Stimulated activated CD8-positive, alpha-beta memory T cell treated with anti-CD3 and anti-CD28 coated beads, Interleukin-7, amount 100 ng/mL, for 4 hours (primary cell): ENCODE measurements around the gene RFX1.
"Not testable (repeated sequence)": the region's sequence is repeated elsewhere in the genome, so short reads cannot be mapped to it uniquely, and the experiment has no call there.

ENCODE experiments used
- DNase-seq, 2 donors: peaks; one replicate each; pipeline ENCODE4 v3.0.0-alpha.2; 2020; ENCODE audit warnings: low read depth in 2 of 2

RFX1 gene

DNA sequence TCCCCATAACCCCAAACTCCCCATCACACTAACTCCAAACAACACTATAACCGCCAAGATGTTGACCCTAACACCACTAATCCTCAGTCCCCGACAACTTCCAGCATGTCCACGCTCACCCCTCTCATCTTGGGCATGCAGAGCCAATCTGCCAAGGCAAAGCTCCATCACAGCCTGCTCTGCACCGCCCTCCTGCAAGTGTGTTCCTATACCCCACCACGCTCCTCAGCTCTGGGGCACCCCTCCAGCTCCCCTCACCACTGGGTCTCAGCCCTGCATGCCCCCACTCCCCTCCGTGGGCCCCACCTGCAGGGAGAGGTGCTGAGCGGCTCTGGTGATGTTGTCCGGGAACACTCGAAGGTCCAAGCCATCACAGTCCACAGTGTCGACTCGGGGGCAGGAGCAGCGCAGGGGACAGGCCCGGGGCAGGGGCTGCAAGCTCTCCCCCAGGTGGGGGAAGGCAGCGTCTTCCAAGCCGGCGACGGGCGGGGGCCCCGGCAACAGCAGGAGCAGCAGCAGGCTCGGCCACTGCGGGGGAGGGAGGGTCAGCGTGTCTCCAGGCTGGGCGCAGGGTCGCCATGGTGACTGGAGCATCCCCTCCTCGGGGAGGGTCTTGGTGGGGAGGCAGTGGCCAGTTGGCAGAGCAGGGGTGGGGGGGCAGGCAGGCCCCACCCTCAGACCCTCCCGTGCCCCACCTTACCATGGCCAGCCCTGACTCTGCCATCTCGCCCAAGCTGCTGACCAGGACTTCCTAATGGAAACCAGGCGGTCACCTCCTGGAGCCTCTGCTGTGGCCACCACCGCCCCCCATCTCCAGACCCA lies 68.4 kb downstream of the RFX1 start:
- DNase-seq: no peak

DNA sequence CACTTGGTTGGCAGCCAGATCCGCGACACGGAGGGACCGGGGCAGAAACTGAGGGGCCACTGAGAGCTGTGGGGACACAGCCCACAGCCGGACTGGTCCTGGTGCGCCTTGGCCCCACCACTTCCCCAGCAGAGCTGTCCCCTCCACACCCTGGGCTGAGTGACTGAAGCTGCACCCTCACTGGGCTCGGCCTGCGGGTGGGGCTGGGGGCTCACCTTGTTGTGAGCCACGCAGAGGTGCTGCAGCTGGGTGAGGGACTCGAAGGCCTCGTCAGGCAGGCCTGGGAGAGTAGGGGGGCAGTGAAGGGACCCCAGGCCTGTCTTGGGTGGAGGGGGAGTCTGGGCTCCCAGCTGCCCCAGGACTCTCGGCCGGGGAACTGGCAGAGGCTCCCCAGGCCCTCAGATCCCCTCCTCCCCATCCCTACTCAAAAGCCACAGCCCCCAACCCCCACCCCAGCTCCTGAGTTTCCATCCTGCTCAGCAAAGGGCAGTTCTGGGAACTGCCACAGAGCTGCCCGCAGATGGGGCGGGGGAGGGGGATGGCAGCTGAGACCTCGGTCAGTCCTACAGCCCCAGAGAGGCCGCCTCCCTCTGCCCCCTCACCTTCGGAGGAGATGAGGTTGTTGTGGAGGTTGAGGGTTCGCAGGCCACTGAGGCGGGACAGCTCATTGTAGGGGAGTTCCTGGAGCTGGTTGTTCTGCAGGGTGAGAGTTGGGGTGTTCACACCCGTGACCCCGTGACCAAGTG lies 70.2 kb downstream of the RFX1 start:
- no peak for DNase-seq

DNA sequence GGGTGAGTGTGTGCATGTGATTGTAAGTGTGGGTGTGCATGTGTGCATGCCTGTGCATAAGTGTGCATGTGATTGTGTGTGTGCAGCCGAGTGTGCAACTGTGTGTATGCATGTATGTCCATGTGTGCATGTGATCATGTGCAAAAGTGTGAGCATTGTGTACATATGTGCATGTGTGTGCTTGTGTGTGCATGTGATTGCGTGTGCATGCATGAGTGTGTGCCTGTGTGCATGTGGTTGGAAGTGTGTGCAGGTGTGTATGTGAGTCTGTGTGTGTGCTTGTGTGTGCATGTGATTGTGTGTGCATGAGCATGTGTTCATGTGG lies 71.4 kb downstream of the RFX1 start:
- no peak for DNase-seq

DNA sequence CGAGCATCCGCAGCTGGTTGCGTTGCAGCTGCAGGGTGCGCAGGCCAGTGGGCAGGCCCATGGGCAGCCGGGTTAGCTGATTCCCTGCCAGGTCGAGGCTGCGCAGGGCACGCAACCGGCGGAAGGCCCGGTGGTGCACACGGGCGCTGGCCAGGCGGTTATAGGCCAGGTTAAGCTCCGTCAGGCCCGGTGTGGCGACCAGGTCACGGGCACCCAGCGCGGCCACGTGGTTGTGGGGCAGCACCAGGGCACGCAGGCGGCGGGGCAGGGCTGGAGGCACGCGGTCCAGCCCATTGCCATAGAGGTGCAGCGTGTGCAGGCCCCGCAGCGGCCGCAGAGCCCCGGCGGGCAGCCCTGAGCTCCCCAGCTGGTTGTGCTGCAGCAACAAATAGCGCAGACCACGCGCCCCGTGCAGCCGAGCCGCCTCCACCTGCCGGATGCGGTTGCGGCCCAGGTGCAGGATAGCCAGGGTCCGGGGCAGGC lies 73.2 kb downstream of the RFX1 start:
- no peak for DNase-seq

DNA sequence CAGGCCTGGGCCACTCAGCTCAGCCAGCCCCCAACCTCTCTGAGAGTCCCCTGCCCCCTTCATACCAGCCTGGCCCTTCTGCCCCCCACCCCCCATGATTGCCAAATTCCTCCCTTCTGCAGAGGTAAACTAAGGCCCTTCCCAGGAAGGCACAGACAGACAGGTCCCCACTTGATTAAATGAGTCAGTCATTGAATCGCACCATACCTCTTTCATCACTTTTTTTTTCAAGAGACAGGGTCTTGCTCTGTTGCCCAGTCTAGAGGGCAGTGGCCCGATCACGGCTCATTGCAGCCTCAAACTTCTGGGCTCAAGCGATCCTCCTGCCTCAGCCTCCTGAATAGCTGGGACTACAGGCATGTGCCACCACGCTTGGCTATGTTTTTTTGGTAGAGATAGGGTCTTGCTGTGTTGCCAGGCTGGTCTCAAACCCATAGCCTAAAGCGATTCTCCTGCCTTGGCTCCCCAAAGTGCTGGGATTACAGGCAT lies 73.9 kb downstream of the RFX1 start:
- DNase-seq: no peak

DNA sequence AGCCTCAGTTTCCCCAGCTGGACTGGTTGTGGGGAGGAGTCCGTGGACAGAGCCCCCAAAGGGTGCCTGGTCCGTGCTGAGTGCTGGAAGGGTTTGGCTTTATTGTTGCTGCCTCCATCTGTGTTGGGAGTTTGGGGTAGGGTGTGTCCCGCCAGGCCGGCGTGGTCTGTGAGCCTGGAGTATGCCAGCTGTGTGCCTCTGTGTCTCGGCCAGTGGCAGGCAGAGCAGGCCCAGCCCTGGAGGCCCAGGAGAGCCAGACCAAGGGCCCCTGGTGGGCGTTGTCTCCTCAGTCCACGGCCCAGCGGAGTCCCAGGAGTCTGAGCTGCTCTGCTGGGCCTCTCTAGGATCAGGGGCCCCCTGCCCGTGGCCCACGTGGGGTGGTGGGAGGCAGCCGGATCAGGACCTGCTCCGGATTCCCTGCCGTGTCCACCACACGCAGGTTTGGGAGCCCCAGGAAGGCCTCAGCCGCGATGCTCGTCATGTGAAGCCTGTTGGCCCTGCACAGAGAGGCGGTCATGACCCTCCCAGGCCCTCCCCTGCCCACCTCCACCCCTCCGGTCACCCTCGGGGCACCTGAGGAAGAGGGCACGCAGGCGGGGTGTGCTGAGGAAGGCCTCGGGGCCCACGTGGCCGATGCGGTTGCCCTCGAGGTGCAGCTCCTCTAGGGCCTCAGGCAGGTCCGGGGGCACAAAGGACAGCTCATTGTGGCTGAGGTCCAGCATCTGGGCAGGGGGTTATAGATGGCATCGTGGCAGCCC lies 74.5 kb downstream of the RFX1 start:
- DNase-seq: no peak

DNA sequence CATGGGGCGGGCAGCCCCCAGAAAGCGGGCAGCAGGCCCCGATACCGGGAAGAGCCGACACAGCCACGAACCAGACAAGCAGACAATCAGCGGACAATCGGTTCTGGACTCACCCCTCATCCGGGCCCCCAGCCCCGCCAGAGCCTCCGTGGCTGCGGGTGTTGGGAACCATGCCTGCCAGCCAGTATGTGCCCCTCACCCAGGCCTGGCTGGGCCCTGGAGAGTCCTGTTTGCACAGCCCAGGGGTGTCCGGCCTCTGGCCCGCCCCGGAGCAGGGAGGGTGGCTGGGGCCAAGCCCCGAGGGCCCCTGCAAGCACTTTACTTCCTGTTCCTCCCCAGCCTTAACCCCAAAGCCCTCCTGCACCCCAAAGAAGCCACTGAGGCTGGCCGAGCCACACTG lies 75.7 kb downstream of the RFX1 start:
- no peak for DNase-seq

DNA sequence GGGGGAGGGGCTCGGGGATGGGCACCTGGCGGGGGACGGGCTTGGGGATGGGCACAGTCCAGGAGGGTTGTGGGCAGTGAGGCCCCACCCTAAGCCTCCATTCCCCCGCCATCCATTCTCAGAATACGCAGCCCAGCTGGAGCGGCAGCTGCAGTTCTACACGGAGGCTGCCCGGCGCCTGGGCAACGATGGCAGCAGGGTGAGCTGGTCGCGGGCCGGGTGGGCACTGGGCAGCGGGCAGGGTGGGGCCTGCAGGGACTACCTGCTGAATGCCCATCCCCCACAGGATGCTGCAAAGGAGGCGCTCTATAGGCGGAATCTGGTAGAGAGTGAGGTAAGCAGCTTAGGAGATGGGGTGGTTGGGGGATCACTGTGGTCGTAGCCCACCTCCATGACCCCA lies 76.2 kb downstream of the RFX1 start:
- no peak for DNase-seq

DNA sequence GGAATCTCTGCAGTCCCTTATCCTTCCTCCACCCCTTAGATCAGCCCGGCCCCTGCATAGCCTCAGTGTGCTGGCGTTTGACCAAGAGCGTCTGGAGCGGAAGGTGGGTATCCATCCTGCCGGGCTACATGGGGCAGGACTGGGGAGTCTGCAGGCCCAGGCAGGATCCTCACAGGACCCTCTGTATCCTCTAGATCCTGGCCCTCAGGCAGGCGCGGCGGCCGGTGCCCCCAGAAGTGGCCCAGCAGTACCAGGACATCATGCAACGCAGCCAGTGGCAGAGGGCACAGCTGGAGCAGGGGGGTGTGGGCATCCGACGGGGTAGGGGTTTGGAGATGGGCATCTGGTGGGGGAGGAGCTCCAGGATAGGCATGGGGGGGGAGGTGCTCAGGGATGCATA lies 76.8 kb downstream of the RFX1 start:
- no peak for DNase-seq

DNA sequence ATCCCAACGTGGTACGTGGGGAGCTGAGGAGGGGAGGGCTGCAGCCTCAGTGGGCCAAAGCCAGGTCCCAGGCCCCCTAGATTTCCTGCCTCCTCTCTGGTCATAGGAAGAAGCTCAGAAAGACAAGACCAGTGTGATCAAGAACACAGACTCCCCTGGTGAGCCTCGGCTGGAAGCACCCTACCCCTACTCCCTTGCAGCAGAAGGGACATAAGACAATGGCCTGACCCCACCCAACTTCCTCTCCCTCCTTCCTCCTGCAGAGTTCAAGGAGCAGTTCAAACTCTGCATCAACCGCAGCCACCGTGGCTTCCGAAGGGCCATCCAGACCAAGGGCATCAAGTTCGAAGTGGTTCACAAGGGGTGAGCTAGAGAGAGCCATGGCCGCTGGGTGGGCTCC lies 79.4 kb downstream of the RFX1 start:
- DNase-seq: no peak

DNA sequence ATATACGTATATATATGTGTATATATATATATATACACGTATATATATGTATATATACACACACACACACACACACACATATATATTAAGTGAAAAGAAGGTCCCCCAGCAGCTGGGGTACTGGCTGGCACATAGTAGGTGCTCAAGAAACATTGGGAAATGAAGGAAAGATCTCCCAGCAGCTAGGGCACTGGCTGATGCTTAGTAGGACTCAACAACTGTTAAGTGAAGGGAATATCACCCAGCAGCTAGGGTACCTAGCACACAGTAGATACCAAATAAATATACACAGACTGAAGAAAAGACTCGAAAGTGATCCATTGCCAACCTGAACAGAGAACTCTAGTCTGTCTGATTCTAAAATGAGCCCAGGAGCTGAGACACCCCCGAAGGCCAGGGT lies 80.1 kb downstream of the RFX1 start:
- DNase-seq: no peak

DNA sequence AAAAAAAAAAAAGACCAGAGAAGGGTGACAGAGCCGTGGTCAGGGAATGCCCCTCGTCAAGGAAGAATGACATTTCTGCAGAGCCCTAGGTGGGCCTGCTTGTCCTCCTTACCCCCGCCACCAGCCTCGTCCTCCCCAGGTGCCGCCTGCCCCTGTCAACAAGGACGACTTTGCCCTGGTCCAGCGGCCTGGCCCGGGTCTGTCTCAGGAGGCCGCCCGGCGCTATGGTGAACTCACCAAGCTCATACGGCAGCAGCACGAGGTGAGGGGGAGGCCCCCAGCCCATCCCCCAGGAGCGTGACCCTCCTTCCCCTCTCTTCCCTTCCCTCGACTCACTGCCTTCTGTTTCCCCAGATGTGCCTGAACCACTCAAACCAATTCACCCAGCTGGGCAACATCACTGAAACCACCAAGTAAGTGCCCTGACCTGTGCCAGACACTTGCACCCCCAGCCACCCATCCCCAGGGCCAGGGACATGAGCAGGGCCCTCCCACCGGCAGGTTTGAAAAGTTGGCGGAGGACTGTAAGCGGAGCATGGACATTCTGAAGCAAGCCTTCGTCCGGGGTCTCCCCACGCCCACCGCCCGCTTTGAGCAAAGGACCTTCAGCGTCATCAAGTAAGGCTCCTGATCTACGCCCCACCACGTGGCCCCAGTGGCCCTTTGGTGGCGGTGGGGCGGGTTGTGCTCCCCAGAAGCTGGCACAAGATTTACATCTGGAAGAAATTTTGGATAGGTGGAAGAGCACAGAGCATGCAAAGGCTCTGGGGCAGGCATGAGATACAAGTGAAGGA lies 82.7 kb downstream of the RFX1 start:
- no peak for DNase-seq

DNA sequence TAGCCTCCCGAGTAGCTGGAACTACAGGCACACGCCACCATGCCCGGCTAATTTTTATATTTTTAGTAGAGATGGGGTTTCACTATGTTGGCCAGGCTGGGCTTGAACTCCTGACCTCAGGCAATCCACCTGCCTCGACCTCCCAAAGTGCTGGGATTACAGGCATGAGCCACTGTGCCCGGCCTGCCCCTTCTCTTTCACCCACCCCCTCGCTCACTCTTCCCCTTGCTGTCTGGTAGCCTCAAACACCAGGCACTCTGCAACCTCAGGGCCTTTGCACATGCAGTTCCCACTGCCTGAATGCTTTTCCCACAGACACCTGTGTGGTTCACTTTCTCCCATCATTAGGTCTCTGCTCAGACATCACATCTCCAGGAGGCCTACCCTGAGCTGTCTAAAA lies 84.0 kb downstream of the RFX1 start:
- not testable (repeated sequence) for DNase-seq

DNA sequence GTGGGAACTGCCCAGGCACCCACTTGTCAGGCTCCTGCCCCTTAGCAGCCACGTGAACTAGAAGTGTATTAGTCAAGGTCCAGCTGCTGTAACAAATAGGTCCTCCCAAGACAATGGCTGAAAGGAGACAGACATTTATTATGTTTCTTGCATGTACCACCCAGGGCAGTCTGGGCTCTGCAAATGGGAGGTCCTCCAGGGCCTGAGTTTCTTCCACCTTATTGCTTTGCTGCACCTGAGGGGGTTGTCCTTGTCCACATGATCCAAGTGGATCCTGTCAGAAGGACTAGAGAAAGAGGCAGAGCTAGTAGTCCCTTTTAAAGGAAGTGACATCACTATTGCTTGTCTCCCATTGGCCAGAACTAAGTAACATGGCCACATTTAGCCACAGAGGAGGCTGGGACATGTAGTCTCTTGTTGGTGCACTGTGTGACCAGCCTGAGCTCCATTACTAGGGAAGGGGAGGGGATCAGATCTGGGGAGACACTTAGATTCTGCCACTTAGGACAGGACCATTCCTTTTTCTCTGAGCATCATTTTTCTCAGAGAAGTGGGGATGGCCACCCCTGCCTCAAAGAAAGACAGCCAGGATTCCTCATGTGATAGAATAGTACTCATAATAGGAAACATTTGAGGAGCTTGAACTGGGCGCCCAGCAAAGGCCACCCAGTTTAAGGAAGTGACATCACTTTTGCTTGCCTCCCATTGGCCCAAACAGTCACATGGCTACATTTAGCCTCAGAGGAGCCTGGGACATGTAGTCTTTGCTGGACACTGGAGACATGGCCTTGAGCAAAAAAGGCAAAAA lies 85.0 kb downstream of the RFX1 start:
- no peak for DNase-seq

DNA sequence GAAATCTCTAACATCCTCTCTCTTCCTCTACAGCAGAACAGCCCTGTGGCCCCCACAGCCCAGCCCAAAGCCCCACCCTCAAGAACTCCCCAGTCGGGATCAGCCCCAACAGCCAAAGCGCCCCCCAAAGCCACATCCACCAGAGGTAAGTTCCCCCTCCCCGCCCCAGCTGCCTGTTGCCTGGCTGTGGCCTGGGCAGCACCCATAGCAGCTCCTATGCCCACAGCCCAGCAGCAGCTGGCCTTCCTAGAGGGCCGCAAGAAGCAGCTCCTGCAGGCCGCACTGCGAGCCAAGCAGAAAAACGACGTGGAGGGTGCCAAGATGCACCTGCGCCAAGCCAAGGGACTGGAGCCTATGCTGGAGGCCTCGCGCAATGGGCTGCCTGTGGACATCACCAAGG lies 85.6 kb downstream of the RFX1 start:
- DNase-seq: no peak

DNA sequence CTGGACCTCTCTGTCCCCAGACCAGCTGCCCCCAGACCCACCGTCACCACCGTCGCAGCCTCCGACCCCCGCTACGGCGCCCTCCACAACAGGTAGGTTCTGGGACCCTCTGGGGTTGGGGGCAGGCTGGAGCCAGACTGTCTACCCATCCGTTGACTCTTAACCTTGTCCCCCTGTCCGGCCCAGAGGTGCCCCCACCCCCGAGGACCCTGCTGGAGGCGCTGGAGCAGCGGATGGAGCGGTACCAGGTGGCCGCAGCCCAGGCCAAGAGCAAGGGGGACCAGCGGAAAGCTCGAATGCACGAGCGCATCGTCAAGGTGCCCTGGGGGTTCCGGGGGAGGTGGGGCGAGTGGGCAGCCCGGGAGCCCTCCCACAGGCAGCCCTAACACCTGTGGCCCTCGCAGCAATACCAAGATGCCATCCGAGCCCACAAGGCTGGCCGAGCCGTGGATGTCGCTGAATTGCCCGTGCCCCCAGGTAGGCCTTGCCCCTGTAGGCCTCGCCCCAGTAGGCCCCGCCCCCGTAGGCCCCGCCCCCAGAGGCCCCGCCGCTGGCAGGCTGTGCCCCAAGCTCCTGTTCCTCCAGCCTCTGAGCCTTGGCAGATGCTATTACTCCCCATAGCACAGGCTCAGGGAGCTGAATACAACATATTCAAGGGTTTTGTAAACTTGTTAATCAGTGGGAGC lies 87.3 kb downstream of the RFX1 start:
- no peak for DNase-seq

DNA sequence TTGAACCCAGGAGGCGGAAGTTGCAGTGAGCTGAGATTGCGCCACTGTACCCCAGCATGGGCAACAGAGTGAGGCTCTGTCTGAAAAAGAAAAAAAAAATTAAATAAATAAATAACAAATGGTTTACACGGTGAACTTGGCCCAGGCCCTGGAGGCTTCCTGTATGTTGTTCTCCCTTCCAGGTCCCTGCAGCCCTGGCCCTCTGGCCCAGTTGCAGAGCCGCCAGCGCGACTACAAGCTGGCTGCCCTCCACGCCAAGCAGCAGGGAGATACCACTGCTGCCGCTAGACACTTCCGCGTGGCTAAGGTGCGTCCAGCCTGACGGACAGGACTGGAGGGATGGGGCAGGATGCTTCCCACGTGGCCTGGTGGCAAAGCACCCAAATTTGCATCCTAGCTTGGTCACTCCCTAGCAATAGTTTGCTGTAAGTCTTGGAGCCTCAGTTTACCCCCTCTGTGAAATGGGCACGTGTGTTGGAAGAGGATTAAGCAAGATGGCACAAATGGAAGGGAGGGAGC lies 88.2 kb downstream of the RFX1 start:
- DNase-seq: no peak

DNA sequence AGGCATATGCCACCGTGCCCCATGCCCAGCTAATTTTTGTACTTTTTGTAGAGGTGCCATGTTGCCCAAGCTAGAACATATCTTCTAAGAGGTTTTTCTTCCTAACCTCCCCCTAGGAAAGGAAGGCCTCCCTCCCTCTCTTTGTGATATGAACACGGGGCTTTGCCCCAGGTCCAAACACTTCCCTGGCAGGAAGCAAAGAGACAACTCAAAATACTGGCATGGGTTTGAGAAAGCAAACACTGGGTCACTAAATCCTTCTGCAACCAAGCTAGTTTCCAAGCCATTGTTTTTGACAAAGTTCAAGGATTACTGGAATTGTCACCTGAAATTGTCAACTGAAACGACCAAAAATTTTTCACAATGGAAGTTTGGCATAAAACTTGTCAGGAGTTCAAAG lies 91.3 kb downstream of the RFX1 start:
- DNase-seq: no peak

DNA sequence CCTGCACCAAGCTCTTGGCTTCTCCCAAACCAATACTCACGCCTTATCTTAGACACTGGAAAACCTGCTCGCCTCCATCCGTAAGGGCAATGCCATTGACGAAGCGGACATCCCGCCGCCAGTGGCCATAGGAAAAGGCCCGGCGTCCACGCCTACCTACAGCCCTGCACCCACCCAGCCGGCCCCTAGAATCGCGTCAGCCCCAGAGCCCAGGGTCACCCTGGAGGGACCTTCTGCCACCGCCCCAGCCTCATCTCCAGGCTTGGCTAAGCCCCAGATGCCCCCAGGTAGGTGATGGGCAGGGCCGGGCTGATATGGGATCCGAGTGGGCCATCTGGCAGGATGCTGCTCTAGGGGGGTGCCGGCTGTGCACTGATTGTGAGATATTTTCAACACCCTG lies 92.8 kb downstream of the RFX1 start:
- DNase-seq: no peak
